ENCODE data around the gene CHST15. TPM values are rescaled to one million over a fixed set of nuclear protein-coding genes. Genes with fewer than 3 reads are reported as not detected.

CHST15 gene
- total RNA-seq, 1 experiment from 2014 or later, result 17.1 TPM

GRCh38 chr10:123970927-123971286 lies 122.5 kb downstream of the CHST15 start:
- intact Hi-C loops (cut with micrococcal nuclease), result no loop called here
- Histone ChIP-seq H3K36me3 (ENCODE audit: low read depth, low read length) (no peaks in the 10 kb centered on the region; the same call in 1 of the 2 replicates), H3K9me3 (ENCODE audit: low read length) (peaks cover 9% of the 10 kb centered on the region; the same call in 1 of the 2 replicates), H4K20me1 (ENCODE audit: low read length) (no peaks in the 10 kb centered on the region), H2AFZ (ENCODE audit: low read length) (no peak overlapping the region), H3K79me2 (ENCODE audit: low read length) (no peaks in the 10 kb centered on the region), H3K27ac (ENCODE audit: low read length) (no peak overlapping the region), H3K4me3 (ENCODE audit: low read length) (no peak overlapping the region), H3K4me2 (ENCODE audit: low read length) (no peak overlapping the region), H3K9ac (ENCODE audit: low read length) (no peak overlapping the region), H3K27me3 (ENCODE audit: low read length) (peaks cover 3% of the 10 kb centered on the region; the same call in 1 of the 2 replicates), H3K9me2 (replicated peaks; ENCODE audit: low read length) (no peaks in the 10 kb centered on the region), H3F3A (ENCODE audit: low read length, unreplicated experiment) (no peaks in the 10 kb centered on the region), H3K4me1 (ENCODE audit: insufficient read depth, low read length) (no peaks in the 10 kb centered on the region)
- POLR2A ChIA-PET (ENCODE audit: unreplicated experiment), result no interaction called here
- ATAC-seq (no peak), DNase-seq (no peak)
- CTCF ChIA-PET, result no interaction called here
- no peak for TF ChIP-seq EZH2phosphoT487 (IDR thresholded peaks at IDR 0.05; ENCODE audit: borderline replicate concordance, low read length)
- BruUV-seq (replicated peaks), result no TSS peak

- no peaks in the 10 kb centered on the region for H3K79me2 ChIP-seq (ENCODE audit: low read length)
- TF ChIP-seq EZH2phosphoT487 (IDR thresholded peaks at IDR 0.05; ENCODE audit: borderline replicate concordance, low read length) (no peak), EZH2 (IDR thresholded peaks at IDR 0.05; ENCODE audit: low read length, unreplicated experiment) (no peak)
- TF ChIP-seq, protein P1, sequence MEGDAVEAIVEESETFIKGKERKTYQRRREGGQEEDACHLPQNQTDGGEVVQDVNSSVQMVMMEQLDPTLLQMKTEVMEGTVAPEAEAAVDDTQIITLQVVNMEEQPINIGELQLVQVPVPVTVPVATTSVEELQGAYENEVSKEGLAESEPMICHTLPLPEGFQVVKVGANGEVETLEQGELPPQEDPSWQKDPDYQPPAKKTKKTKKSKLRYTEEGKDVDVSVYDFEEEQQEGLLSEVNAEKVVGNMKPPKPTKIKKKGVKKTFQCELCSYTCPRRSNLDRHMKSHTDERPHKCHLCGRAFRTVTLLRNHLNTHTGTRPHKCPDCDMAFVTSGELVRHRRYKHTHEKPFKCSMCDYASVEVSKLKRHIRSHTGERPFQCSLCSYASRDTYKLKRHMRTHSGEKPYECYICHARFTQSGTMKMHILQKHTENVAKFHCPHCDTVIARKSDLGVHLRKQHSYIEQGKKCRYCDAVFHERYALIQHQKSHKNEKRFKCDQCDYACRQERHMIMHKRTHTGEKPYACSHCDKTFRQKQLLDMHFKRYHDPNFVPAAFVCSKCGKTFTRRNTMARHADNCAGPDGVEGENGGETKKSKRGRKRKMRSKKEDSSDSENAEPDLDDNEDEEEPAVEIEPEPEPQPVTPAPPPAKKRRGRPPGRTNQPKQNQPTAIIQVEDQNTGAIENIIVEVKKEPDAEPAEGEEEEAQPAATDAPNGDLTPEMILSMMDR (conservative IDR thresholded peaks at IDR 0.05; ENCODE audit: low read depth, low read length), result no peak
- no peak overlapping the region for H3K4me2 ChIP-seq (ENCODE audit: low read length)
- peaks cover 8% of the 10 kb centered on the region; the same call in 1 of the 2 replicates for H3K27me3 ChIP-seq (ENCODE audit: low read length)
- ChIA-PET CTCF (no interaction called here), POLR2A (ENCODE audit: unreplicated experiment) (no interaction called here)
- no peak overlapping the region for H3K9ac ChIP-seq (ENCODE audit: low read length)
- no peaks in the 10 kb centered on the region for H3K9me2 ChIP-seq (replicated peaks; ENCODE audit: low read length)
- ATAC-seq (no peak), DNase-seq (no peak)
- H3F3A ChIP-seq (ENCODE audit: low read length, unreplicated experiment), result no peaks in the 10 kb centered on the region
- BruUV-seq (replicated peaks), result no TSS peak
- H3K4me1 ChIP-seq (ENCODE audit: insufficient read depth, low read length), result no peaks in the 10 kb centered on the region
- intact Hi-C loops (cut with micrococcal nuclease), result no loop called here
- no peaks in the 10 kb centered on the region; the same call in 1 of the 2 replicates for H3K36me3 ChIP-seq (ENCODE audit: low read depth, low read length)
- no peak overlapping the region for H2AFZ ChIP-seq (ENCODE audit: low read length)
- H4K20me1 ChIP-seq (ENCODE audit: low read length), result no peaks in the 10 kb centered on the region
- peaks cover 9% of the 10 kb centered on the region; the same call in 1 of the 2 replicates for H3K9me3 ChIP-seq (ENCODE audit: low read length)
- no peak overlapping the region for H3K4me3 ChIP-seq (ENCODE audit: low read length)
- H3K27ac ChIP-seq (ENCODE audit: low read length), result no peak overlapping the region
Measured at GRCh38 chr10:123970207-123970926, 123.0 kb downstream of the CHST15 start.

- H2AFZ ChIP-seq (ENCODE audit: low read length), result 0 out of 2 replicates have a peak overlapping the region, but pooled peaks have one; percentile 22
- ATAC-seq, result peak; percentile 83
- H3K4me2 ChIP-seq (ENCODE audit: low read length), result no peak overlapping the region
- ChIA-PET POLR2A (ENCODE audit: unreplicated experiment) (no interaction called here), CTCF (no interaction called here)
- intact Hi-C loops (cut with micrococcal nuclease), result loop anchor here (1.0 to 5.0 kb wide), 2 partner anchors 385 to 925 kb away; no protein-coding TSS in a partner anchor
- H3K9ac ChIP-seq (ENCODE audit: low read length), result no peak overlapping the region
- H3K36me3 ChIP-seq (ENCODE audit: low read depth, low read length), result no peaks in the 10 kb centered on the region
- no peaks in the 10 kb centered on the region for H3K79me2 ChIP-seq (ENCODE audit: low read length)
- TF ChIP-seq EZH2phosphoT487 (IDR thresholded peaks at IDR 0.05; ENCODE audit: borderline replicate concordance, low read length), result no peak
- TF ChIP-seq, protein P1 (conservative IDR thresholded peaks at IDR 0.05; ENCODE audit: low read depth, low read length), result peak; percentile 82
- H3K27ac ChIP-seq (ENCODE audit: low read length), result no peak overlapping the region
- H4K20me1 ChIP-seq (ENCODE audit: low read length), result no peaks in the 10 kb centered on the region
- H3K4me3 ChIP-seq (ENCODE audit: low read length), result no peak overlapping the region
- H3K27me3 ChIP-seq (ENCODE audit: low read length), result peaks cover 24% of the 10 kb centered on the region
- no TSS peak for BruUV-seq (replicated peaks)
- no peaks in the 10 kb centered on the region for H3K9me3 ChIP-seq (ENCODE audit: low read length)
- no peaks in the 10 kb centered on the region for H3K4me1 ChIP-seq (ENCODE audit: insufficient read depth, low read length)
- no peaks in the 10 kb centered on the region for H3F3A ChIP-seq (ENCODE audit: low read length, unreplicated experiment)
- H3K9me2 ChIP-seq (replicated peaks; ENCODE audit: low read length), result no peaks in the 10 kb centered on the region
- peak; percentile 63 for DNase-seq
Measured at GRCh38 chr10:123967626-123968243, 125.7 kb downstream of the CHST15 start.

All from PC-3 (cell line).